Measurements from ENCODE around the gene FSTL3.

Gene FSTL3

GRCh38 chr19:732148-733069 lies 56.2 kb downstream of the FSTL3 start:
- H3K27ac ChIP-seq (ENCODE audit: low read depth, low read length): no peak overlapping the region
- H3K9ac ChIP-seq (ENCODE audit: low read length): no peak overlapping the region
- H3K36me3 ChIP-seq (ENCODE audit: control insufficient read depth, insufficient read depth, low read length): peaks cover 2% of the 10 kb centered on the region
- 0 out of 2 replicates have a peak, but pooled peaks cover 3% of the 10 kb centered on the region for H3K4me1 ChIP-seq (ENCODE audit: control insufficient read depth, insufficient read depth, low read length)
- H3K27me3 ChIP-seq (ENCODE audit: control insufficient read depth, insufficient read depth, low read length): no peaks in the 10 kb centered on the region
- no peaks in the 10 kb centered on the region for H3K9me3 ChIP-seq (ENCODE audit: control insufficient read depth, insufficient read depth, low read depth, low read length)
- H3K4me3 ChIP-seq (ENCODE audit: low read depth, low read length): no peak overlapping the region

All from HUES6 (cell line).